Liver (tissue), 3 donors: ENCODE data around the gene RTN4RL1.

Experiments used
- ATF3 ChIP-seq: IDR thresholded peaks from 2 replicates; pipeline ENCODE4 v1.6.1; 2016; ENCODE audit warnings: antibody characterized with exemption
- CTCF ChIP-seq: fragments of 150-350 bp; IDR thresholded peaks from 2 replicates; pipeline ENCODE4 v1.5.1; 2017; ENCODE audit warnings: improper control_type of control experiment, low read depth, low read length; ENCODE audit not compliant: missing input control
- JUND ChIP-seq, 2 donors: IDR thresholded peaks; 2 replicates each; pipeline ENCODE4 v1.6.1; 2016; ENCODE audit warnings: antibody characterized with exemption in 2 of 2
- MAX ChIP-seq: IDR thresholded peaks from 2 replicates; pipeline ENCODE4 v1.6.1; 2016; ENCODE audit warnings: antibody characterized with exemption
- RAD21 ChIP-seq, 2 donors: IDR thresholded peaks; 2 replicates each; pipeline ENCODE4 v1.6.1; 2016; ENCODE audit warnings: antibody characterized with exemption in 2 of 2, mild to moderate bottlenecking in 2 of 2
- REST ChIP-seq: IDR thresholded peaks from 2 replicates; pipeline ENCODE4 v1.6.1; 2016; ENCODE audit warnings: antibody characterized with exemption, mild to moderate bottlenecking
- SP1 ChIP-seq: IDR thresholded peaks from 2 replicates; pipeline ENCODE4 v1.6.1; 2018; ENCODE audit warnings: antibody characterized with exemption, mild to moderate bottlenecking
- donor health status: healthy.
- donor health status: healthy.

GRCh38 chr17:2017274-2017941 lies 7.7 kb downstream of the RTN4RL1 start:
- TF ChIP-seq SP1 (no peak), REST (no peak), CTCF (no peak), RAD21 (IDR thresholded peaks at IDR 0.05) (no peak), MAX (no peak), JUND (IDR thresholded peaks at IDR 0.05) (no peak), ATF3 (no peak)
